Skeletal muscle satellite cell (primary cell): ENCODE measurements around the gene KCNIP4.

Source experiments
- H3K27me3 ChIP-seq: 2 replicates; pipeline ENCODE4 v1.7.0; 2013; ENCODE audit warnings: low read length; ENCODE audit not compliant: control insufficient read depth, insufficient read depth
- H3K36me3 ChIP-seq: 2 replicates; pipeline ENCODE4 v1.7.0; 2013; ENCODE audit warnings: mild to moderate bottlenecking, control low read depth, low read length; ENCODE audit not compliant: insufficient read depth
- H3K4me1 ChIP-seq: 2 replicates; pipeline ENCODE4 v1.7.0; 2013; ENCODE audit warnings: low read length; ENCODE audit not compliant: control insufficient read depth, insufficient read depth
- H3K4me2 ChIP-seq: 2 replicates; pipeline ENCODE4 v1.7.0; 2013; ENCODE audit warnings: mild to moderate bottlenecking, low read length
- H3K4me3 ChIP-seq: 2 replicates; pipeline ENCODE4 v1.7.0; 2013; ENCODE audit warnings: low read length
- H3K9ac ChIP-seq: 2 replicates; pipeline ENCODE4 v1.7.0; 2013; ENCODE audit warnings: mild to moderate bottlenecking, low read depth, low read length, moderate library complexity
- H3K9me3 ChIP-seq: replicated peaks from 2 replicates; pipeline ENCODE4 v1.7.0; 2013; ENCODE audit warnings: mild to moderate bottlenecking, control low read depth, low read length

KCNIP4 gene

GRCh38 chr4:21879187-21879586, 69.4 kb downstream of the KCNIP4 start:
- no peak overlapping the region for H3K4me2 ChIP-seq
- no peaks in the 10 kb centered on the region for H3K36me3 ChIP-seq
- H3K4me1 ChIP-seq: peaks cover 3% of the 10 kb centered on the region
- H3K9me3 ChIP-seq: no peaks in the 10 kb centered on the region
- no peak overlapping the region for H3K4me3 ChIP-seq
- no peaks in the 10 kb centered on the region for H3K27me3 ChIP-seq
- H3K9ac ChIP-seq: no peak overlapping the region

DNA sequence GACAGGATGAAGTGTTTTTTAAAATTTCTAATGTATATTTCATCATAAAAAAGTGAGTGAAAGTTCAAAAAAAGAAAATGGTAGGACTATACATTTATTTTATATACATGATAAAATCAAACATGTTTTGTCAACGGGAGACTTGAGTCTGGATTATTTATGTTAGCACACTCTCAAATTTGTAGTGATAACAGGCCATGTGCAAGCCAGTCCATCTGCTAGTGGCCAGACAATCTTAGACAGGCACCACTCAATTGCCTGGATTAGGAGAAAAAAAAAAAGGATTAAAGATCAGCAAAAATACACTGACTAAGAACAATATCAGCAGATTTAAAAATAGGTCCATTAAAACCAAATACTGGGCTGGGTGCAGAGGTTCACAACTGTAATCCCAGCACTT, 71.9 kb downstream of the KCNIP4 start:
- no peaks in the 10 kb centered on the region for H3K9me3 ChIP-seq
- no peaks in the 10 kb centered on the region for H3K36me3 ChIP-seq
- H3K9ac ChIP-seq: no peak overlapping the region
- no peak overlapping the region for H3K4me3 ChIP-seq
- peaks cover 8% of the 10 kb centered on the region for H3K4me1 ChIP-seq
- no peaks in the 10 kb centered on the region for H3K27me3 ChIP-seq
- H3K4me2 ChIP-seq: no peak overlapping the region

DNA sequence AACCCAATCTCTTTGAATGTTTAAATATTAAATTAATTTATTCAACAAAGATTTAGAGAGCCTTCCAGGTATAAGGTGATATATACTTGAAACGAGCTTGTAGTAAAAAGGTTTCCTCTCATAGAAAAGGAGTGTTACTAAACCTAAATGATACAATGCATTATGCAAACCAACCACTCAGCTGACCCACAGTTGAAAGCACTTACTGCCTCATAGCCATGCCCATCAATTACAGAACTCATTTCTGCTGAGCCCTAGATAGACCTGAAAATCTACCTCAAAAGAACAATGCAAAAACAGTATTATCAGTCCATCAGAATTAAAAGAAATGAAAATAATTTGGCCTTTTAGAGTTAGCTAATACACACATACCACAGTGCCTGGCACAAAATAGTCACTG, 75.4 kb downstream of the KCNIP4 start:
- H3K4me2 ChIP-seq: no peak overlapping the region
- no peak overlapping the region for H3K4me3 ChIP-seq
- no peaks in the 10 kb centered on the region for H3K9me3 ChIP-seq
- H3K27me3 ChIP-seq: no peaks in the 10 kb centered on the region
- H3K4me1 ChIP-seq: peaks cover 8% of the 10 kb centered on the region
- no peak overlapping the region for H3K9ac ChIP-seq
- no peaks in the 10 kb centered on the region for H3K36me3 ChIP-seq

GRCh38 chr4:21872101-21872500, 76.5 kb downstream of the KCNIP4 start:
- H3K4me2 ChIP-seq: no peak overlapping the region
- H3K9ac ChIP-seq: no peak overlapping the region
- no peaks in the 10 kb centered on the region for H3K9me3 ChIP-seq
- no peaks in the 10 kb centered on the region for H3K27me3 ChIP-seq
- no peaks in the 10 kb centered on the region for H3K36me3 ChIP-seq
- H3K4me1 ChIP-seq: peaks cover 8% of the 10 kb centered on the region
- no peak overlapping the region for H3K4me3 ChIP-seq

GRCh38 chr4:21869978-21870745, 78.4 kb downstream of the KCNIP4 start:
- no peak overlapping the region for H3K4me2 ChIP-seq
- H3K4me3 ChIP-seq: no peak overlapping the region
- H3K36me3 ChIP-seq: no peaks in the 10 kb centered on the region
- H3K9ac ChIP-seq: no peak overlapping the region
- peaks cover 8% of the 10 kb centered on the region for H3K4me1 ChIP-seq
- no peaks in the 10 kb centered on the region for H3K9me3 ChIP-seq
- H3K27me3 ChIP-seq: no peaks in the 10 kb centered on the region

DNA sequence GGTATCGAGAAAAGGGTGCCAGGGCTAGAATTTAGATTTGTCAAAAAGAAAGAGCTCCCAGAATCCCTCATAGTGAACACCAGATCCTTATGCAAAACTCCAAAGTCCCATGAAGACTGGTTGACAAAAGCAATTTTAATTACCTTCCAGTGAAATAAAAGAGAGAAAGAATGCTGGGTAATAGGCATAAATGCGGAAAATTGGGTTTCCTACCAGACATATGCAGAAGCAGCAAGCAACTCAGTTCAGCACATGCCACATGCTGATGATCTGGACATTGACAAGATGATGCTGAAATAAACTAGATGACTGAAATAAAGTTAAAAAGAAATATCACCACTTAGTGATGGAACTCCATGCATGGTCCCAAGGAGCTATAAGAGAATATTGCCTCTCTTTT, 83.9 kb downstream of the KCNIP4 start:
- Histone ChIP-seq H3K4me1 (no peaks in the 10 kb centered on the region), H3K4me2 (no peak overlapping the region), H3K36me3 (no peaks in the 10 kb centered on the region), H3K4me3 (no peak overlapping the region), H3K9ac (no peak overlapping the region), H3K9me3 (no peaks in the 10 kb centered on the region), H3K27me3 (no peaks in the 10 kb centered on the region)

DNA sequence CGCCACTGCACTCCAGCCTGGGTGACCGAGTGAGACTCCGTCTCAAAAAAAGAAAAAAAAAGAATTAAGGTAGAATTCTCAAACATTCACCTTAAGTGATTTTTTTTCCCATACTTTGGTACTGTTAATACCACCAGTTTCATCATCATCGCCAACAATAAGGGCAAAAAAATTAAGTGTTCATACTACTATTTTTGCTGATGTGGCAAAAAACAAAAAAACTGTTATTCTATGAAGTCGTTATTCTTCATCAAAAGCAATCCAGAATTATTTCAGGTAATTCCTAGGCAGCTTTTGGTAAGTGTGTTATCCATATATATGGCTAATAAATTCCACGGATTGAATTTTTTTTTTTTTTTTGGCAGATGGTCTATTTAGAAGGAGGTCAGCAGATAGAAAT, 85.7 kb downstream of the KCNIP4 start:
- Histone ChIP-seq H3K4me1 (peaks cover 5% of the 10 kb centered on the region), H3K9ac (no peak overlapping the region), H3K9me3 (no peaks in the 10 kb centered on the region), H3K36me3 (no peaks in the 10 kb centered on the region), H3K4me2 (no peak overlapping the region), H3K4me3 (no peak overlapping the region), H3K27me3 (no peaks in the 10 kb centered on the region)

- Histone ChIP-seq H3K36me3 (no peaks in the 10 kb centered on the region), H3K9ac (no peak overlapping the region), H3K27me3 (no peaks in the 10 kb centered on the region), H3K9me3 (no peaks in the 10 kb centered on the region), H3K4me3 (no peak overlapping the region), H3K4me1 (peaks cover 5% of the 10 kb centered on the region), H3K4me2 (no peak overlapping the region)
Observed at GRCh38 chr4:21858971-21859370, 89.6 kb downstream of the KCNIP4 start.

DNA sequence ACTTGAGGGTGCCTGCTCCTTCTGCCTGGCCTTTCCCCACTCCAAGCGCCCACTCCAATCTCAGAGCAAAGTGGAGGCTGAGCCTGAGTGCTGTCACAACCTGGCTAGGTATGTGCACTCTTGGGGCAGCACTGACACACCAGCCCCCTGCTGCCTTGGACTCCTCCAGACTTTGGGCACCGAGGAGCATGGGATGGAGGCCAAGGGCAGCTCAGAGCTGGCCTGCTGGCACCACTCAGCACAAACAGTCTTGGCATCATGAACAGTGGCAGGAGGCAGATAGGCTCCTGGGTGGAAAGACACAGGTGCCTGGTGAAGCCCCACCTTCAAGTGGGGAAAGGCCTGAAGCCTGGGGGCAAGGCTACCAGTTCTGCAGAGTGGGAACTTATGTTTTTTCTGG, 91.8 kb downstream of the KCNIP4 start:
- Histone ChIP-seq H3K4me1 (peaks cover 5% of the 10 kb centered on the region), H3K27me3 (no peaks in the 10 kb centered on the region), H3K9ac (no peak overlapping the region), H3K9me3 (no peaks in the 10 kb centered on the region), H3K4me2 (no peak overlapping the region), H3K4me3 (no peak overlapping the region), H3K36me3 (no peaks in the 10 kb centered on the region)

DNA sequence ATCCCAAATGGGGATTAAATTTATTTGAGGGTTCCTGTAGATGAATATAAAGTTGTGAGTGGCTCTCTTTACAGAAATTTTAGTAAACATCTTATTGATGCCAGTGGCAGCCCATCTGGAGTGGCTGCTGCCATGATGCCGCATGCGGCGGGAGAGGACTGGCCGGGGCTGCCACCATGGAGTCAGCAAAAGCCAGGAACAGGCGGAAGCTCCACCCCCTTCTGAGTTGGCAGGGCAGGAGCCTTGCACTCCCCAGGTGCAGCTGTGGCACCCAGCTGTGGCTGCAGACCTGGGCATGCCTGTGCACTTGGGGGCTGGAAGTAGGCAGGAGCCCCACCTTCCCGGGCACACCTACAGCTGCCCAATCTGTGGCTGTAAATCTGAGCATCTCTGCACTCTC, 92.3 kb downstream of the KCNIP4 start:
- Histone ChIP-seq H3K9ac (no peak overlapping the region), H3K4me3 (no peak overlapping the region), H3K36me3 (no peaks in the 10 kb centered on the region), H3K4me2 (no peak overlapping the region), H3K9me3 (no peaks in the 10 kb centered on the region), H3K27me3 (no peaks in the 10 kb centered on the region), H3K4me1 (peaks cover 5% of the 10 kb centered on the region)

DNA sequence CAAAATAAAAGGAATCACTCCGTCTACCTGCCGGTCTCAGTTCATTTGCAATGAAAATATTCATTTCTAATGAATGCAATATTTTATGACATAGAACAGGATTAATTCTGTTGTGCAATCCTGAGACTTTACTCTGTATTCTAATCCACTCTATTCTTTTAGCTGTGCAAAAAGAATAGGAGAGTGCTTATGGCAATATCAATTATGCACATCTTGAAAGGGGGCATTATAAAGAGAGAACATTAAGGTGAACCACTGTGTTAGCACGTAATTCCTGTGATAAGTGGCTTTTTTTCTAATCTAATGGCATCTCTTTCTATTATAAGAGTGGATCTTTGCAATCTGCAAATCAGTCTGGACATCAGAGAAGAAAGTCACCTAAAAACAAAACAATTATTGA, 99.5 kb downstream of the KCNIP4 start:
- Histone ChIP-seq H3K4me1 (peaks cover 25% of the 10 kb centered on the region), H3K4me3 (no peak overlapping the region), H3K4me2 (no peak overlapping the region), H3K27me3 (no peaks in the 10 kb centered on the region), H3K36me3 (no peaks in the 10 kb centered on the region), H3K9ac (no peak overlapping the region), H3K9me3 (no peaks in the 10 kb centered on the region)

DNA sequence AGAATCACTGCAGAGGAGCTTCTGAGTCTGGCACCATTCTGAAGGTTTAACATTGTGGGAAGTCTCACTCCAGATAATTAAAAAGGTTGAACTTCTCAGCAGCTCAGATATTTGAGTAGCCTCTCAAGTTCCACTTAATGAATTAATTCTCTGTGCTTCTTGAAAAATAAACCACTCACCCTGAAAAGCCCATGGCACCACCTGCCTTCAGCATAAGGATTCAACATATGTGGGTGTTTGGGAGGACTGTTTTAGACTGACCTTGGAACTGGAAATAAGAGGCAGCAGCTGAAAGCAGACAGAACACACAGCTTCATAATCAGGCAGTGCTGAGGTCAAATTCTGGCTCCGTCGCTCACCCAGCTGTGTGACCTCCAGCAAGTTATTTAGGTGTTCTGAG, 100.6 kb downstream of the KCNIP4 start:
- Histone ChIP-seq H3K9ac (no peak overlapping the region), H3K4me3 (no peak overlapping the region), H3K4me2 (no peak overlapping the region), H3K9me3 (no peaks in the 10 kb centered on the region), H3K36me3 (no peaks in the 10 kb centered on the region), H3K27me3 (no peaks in the 10 kb centered on the region), H3K4me1 (peaks cover 25% of the 10 kb centered on the region)
